Pons (tissue), 1 donor: ENCODE measurements around the gene NGFR.
"Not testable (repeated sequence)": the region's sequence is repeated elsewhere in the genome, so short reads cannot be mapped to it uniquely, and the experiment has no call there.

Experiments used
- DNase-seq: peaks from one replicate; pipeline ENCODE4 v3.0.0-alpha.2; 2016; ENCODE audit warnings: low spot score

The NGFR gene

DNA sequence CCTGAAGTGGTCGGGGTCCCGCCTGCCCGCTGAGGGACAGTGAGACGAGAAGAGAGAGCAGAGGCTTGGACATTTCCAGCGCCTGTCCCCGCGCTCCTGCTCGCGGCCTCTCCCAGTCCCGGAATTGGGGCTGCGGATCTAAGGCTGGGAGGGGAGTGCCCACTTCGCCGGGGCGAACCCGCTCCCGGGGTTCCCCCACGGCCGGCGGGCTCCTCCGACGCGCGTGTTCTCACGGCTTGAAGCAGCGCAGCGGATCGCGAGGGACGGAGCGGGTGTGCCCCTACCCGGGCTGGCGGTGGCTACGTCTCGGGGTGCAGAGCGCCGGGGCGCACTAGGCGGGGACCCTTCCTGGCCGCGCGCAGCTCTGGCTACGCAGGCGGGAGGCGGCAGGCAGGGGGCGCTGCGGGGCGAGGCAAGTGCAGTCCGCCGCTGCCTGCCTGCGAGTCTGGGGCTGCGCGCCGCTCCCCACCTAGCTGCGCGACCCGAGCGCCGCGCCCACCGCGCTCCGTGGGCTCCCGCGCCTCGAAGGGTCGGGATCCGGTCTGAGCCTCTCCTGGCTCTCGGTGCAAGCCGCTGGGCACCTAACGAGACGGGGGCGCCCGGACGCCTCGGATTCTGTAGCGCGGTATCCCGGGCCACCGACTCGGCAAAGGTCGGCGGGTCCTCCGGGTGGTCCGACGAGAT lies 1.2 kb downstream of the NGFR start:
- DNase-seq = peak; percentile 34

GRCh38 chr17:49496867-49497147 lies 1.7 kb downstream of the NGFR start:
- DNase-seq = no peak

GRCh38 chr17:49497148-49498028 lies 2.3 kb downstream of the NGFR start:
- no peak for DNase-seq

DNA sequence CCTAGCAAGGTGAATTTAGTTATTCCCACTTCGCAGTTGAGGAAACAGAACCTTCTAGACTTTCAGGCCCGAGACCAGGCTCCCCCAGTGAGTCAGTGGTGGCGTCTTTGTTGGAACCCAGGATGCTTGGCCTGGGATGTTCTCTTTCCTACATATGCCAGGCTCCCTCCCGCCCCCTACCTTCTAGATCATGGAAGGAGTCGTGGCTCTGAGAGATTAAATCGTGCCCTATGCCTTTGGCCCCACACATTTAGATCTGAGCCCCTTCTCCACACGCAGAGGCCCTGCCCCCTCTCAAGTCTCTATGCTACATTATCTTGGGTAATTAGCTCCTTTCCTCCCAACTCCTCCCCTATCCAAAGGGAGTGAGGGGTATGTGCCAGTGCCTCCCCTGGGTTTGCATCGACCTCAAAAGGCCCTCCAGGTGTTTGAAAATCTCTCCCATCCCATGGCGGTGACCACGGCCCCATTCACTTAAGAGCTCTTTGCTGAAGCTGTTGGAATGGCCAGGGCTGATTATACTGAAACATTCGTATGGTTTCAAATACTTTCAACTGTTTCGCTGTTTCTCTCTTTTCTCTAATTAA lies 3.0 kb downstream of the NGFR start:
- DNase-seq = no peak

DNA sequence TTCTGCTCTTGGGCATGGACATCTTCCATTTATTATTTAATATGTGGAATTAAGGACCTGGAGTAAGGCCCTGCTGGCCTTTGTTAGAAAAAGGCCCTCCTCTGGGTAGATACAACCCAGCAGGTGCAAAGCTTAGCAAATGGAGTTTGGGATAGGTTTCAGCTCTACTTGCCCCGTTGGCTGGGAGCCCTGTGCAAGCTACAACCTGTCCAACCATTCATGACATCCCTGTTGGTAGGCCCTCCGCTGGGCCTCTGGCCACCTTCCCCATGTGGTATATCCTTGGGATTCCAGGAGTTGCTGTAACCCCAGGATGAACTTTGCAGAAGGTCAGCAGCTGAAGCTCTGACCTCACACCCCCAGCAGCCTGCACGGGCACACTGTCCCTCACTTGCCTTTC lies 6.4 kb downstream of the NGFR start:
- DNase-seq = no peak

- DNase-seq = no peak
These were observed 7.2 kb downstream of the NGFR start for GRCh38 chr17:49502254-49502653.

DNA sequence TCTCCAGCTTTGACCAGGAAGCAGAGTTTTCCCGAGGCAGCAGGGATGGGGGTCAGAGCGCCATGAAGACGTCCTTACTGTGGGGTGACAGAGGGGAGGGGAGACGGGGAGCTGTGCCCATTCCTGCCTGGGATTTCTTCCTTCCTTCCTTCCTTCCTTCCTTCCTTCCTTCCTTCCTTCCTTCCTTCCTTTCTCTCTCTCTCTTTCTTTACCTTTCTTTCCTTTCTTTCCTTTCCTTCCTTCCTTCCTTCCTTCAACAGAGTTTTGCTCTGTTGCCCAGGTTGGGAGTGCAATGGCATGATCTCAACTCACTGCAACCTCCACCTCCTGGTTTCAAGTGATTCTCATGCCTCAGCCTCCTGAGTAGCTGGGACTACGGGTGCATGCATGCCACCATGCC lies 7.6 kb downstream of the NGFR start:
- not testable (repeated sequence) for DNase-seq

DNA sequence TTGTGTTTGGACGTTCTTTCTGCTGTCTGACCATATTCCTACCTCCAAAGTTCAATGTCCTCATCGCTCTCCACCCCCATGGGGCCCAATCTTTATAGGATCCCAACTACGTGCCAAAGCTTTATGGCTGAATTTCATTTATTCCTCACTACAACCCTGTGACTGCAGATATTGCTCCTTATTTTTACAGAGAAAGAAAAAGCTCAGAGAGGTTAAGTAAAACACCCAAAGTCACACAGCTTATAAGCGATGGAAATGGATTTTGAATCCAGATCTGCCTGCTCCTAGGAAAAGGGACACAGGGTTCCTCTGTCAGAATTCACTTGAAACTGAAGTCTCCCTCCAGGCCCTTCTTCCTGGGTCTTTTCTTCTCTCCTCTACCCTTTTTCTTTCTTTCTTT lies 9.3 kb downstream of the NGFR start:
- DNase-seq = no peak

- no peak for DNase-seq
These were observed 10.8 kb downstream of the NGFR start for GRCh38 chr17:49505854-49506253.

GRCh38 chr17:49506282-49506681 lies 11.2 kb downstream of the NGFR start:
- DNase-seq = no peak

DNA sequence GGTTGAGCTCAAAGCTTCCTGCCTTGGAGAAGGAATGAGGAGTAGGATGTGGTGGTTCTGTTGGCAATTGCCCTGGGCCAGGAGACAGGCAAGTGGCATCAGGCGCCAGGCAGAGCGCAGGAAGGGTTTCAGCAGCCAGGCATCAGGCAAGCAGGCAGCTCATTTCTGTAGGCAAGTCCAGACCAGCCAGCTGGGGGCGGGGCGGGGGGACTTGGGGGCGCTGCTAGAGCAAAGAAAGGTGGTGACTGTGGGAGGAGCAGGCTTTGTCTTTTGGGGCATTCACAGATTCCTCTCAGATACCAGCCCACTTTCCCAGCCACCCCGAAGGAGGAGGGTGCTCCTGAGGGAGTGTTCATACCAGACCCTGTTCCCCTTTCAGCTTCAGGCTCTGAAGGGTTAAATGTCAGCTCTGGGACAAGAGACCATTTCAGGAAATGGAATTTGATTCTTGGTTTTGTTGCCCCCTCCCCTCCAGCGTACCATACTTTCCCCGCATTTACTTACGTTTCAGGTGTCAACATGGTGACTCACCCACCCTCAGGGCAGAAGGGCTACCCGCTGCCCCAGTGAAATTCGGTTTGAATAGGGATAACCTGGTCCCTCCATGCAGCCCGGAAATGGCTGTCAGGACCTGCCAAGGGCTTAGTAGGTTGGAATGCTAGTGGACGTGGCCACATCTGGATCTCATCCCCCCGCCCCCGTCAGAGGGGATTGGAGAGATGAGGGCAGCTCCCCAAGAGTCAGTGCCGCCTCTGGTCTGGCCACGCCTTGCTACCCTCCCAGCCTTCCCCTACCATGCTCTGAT lies 13.2 kb downstream of the NGFR start:
- DNase-seq = no peak

- DNase-seq = no peak
These were observed 13.9 kb downstream of the NGFR start for GRCh38 chr17:49508866-49509587.

DNA sequence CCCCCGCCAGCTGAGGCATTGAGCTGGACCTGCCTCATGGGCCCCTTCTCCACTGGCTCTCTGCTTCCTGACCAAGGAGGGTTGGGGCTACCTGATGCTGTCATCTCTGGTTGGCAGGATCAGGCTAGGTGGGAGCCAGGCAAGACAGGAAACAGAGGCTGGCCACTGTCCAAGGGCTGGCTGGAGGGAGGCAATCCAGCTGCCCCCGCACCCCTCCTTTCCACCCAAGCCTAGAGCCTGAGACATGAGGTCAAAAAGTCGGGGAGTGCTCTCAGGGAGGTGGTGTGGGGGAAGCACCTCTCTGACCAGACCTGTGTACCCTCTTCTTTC lies 14.5 kb downstream of the NGFR start:
- no peak for DNase-seq

GRCh38 chr17:49510059-49510719 lies 15.1 kb downstream of the NGFR start:
- DNase-seq = no peak

DNA sequence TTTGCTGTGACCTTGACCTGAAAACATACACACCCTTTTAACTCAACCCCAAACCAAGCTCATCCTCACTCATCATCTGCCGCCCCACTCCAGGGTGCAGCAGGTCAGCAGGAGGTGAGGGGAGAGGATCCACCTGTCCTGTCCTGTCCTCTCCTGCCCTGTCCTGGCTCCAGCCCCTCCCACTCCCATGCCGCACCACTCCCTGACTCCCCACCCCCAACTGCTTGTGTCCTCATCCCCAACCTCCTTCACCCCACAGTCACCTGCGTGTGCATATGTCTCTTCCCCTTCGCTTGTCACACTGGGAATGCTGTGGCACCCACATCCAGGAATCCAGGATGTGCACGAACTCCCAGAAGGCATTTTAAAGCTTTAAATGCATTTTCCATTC lies 15.6 kb downstream of the NGFR start:
- DNase-seq = no peak

DNA sequence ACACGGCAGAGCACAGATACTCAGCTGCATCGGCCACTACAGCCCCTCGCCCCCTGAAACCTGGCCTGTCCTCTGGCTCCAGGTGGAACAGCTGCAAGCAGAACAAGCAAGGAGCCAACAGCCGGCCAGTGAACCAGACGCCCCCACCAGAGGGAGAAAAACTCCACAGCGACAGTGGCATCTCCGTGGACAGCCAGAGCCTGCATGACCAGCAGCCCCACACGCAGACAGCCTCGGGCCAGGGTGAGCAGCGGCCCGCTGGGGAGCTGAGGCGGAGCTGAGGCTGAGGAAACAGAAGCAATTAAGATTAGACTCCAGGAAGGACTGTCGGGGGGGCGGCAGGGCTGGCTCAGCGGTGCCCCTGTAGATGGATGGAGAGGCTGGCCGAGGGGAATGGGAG lies 16.7 kb downstream of the NGFR start:
- no peak for DNase-seq

- DNase-seq = no peak
These were observed 17.4 kb downstream of the NGFR start for GRCh38 chr17:49512296-49513043.

GRCh38 chr17:49513044-49513395 lies 17.9 kb downstream of the NGFR start:
- DNase-seq = peak; percentile 3

- DNase-seq = no peak
These were observed 18.5 kb downstream of the NGFR start for GRCh38 chr17:49513641-49514040.

DNA sequence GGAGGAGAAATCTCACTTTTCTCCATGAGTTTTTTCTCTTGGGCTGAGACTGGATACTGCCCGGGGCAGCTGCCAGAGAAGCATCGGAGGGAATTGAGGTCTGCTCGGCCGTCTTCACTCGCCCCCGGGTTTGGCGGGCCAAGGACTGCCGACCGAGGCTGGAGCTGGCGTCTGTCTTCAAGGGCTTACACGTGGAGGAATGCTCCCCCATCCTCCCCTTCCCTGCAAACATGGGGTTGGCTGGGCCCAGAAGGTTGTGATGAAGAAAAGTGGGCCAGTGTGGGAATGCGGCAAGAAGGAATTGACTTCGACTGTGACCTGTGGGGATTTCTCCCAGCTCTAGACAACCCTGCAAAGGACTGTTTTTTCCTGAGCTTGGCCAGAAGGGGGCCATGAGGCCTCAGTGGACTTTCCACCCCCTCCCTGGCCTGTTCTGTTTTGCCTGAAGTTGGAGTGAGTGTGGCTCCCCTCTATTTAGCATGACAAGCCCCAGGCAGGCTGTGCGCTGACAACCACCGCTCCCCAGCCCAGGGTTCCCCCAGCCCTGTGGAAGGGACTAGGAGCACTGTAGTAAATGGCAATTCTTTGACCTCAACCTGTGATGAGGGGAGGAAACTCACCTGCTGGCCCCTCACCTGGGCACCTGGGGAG lies 19.1 kb downstream of the NGFR start:
- DNase-seq = no peak
